GM19035 (cell line): Measurements from ENCODE around the gene CDC42EP5.
"Not testable (repeated sequence)": the region's sequence is repeated elsewhere in the genome, so short reads cannot be mapped to it uniquely, and the experiment has no call there.

ENCODE experiments used
- ATAC-seq: cut with Tn5 transposase; IDR thresholded peaks from one replicate; pipeline ENCODE4 v1.9.1; 2021; ENCODE audit not compliant: unreplicated experiment

CDC42EP5 gene

DNA sequence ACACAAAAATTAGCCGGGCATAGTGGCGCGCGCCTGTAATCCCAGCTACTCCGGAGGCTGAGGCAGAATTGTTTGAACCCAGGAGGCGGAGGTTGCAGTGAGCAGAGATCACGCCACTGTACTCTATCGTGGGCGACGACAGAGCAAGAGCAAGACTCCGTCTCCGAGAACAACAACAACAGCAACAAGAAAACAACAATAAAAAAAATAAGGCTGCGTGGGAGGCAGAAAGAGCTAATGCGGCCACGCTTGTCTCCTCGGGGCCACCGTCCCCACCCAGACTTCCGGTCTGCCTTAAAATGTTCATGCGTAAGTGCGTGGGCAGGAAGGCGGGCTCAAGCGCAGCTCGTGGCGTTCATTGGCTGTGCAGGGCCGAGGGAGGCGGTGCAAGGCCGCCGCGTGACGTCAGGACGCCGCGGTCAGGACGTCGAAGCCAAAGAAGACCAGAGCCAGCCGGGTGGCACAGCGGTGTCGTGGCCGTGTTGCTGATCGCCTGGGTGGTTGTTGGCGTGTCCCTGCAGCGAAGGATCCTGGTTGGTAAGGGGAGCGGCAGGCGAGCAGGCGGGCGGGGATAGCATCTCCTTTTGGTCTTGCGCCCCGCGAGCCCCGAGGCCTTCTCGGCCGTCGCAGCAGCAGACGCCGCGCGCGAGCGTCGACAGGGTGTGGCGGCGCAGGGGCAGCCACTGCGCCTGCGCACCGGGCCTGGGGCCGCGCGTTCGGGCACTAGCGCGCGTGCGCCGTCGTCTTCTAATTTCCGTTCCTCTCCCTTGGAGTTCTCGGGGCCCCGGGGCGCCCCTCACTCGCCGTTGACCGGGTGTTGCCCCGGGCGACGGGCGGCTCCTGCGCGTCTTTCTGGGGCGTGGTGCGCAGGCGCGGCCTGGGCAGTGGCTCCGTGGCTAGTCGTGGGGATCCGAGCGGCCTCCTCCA lies 24.1 kb downstream of the CDC42EP5 start, which contains the start of gene LENG8:
Gene LENG8 (plus strand): TSS at position 426 of the 927 bp plus-strand sequence. CDS start 2,146 bp downstream, outside the sequence.
- peak; percentile 91 for ATAC-seq

DNA sequence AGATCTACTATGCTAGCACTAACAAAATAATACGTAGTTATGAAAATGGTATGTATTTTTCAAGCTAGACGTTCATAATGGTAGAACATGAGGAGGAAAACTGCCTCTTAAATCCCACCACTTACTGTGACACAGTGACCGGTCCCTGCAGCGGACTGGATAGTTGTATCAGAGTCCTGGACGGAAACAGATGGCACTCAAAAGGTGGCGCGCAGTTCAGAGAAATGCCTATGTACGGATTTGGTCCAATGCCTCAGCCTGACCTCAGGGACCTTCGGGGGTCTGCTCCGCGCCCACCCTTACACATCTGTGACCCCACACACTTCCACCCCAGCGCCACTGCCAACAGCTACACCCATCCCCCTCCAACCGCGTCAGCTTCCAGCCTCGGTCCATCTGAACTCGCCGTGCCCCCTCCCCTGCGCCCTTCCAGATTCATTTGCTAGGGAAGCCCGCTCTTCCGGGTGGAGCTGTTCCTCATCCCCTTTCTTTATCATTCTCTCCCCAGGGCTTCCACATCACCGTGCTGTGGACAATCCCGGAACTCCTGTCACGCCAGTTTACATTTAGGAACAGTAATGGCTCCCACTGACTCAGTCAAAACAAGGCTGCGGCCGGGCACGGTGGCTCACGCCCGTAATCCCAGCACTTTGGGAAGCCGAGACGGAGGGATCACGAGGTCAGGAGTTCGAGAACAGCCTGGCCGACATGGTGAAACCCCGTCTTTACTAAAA lies 24.9 kb downstream of the CDC42EP5 start:
- no peak for ATAC-seq

DNA sequence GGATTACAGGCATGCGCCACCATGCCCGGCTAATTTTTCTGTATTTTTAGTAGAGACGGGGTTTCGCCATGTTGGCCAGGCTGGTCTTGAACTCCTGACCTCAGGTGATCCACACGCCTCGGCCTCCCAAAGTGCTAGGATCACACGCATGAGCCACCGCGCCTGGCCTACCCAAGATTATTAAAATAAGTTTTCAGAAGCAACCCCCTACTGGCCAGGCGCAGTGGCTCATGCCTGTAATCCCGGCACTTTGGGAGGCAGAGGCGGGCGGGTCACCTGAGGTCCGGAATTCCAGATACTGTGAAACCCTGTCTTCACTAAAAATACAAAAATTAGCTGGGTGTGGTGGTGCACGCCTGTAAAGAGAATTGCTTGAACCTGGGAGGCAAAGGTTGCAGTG lies 26.7 kb downstream of the CDC42EP5 start:
- not testable (repeated sequence) for ATAC-seq

DNA sequence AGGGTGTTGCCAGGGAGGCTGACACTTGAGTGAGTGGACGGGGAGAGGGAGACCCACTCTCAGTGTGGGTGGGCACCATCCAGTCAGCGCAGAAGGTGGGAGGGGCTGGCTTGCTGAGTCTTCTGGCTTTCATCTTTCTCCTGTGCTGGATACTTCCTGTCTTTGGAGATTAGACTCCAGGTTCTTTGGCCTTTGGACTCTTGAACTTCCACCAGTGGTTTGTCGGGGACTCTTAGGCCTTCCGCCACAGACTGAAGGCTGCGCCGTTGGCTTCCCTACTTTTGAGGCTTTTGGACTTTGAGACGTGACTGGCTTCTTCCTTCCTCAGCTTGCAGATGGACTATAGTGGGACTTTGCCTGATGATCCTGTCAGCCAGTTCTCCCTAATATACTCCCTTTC lies 28.4 kb downstream of the CDC42EP5 start:
- ATAC-seq = no peak

DNA sequence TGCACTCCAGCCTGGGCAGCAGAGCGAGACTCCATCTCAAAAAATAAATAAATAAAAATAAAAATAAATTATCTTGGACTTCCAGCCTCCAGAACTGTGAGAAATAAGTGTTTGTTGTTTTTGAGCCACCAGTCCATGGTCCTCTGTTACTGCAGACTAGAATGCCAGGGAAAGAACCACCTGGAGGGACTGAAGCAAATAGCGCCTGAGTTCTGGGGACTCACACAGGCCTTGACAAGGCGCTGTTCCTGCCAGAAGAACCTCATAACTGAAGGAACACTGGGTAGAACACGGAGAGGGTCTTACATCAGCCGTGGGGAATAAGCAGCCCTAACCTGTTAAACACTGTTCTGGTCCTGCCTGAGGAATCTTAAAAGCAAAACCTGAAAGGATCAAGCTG lies 32.5 kb downstream of the CDC42EP5 start:
- no peak for ATAC-seq

DNA sequence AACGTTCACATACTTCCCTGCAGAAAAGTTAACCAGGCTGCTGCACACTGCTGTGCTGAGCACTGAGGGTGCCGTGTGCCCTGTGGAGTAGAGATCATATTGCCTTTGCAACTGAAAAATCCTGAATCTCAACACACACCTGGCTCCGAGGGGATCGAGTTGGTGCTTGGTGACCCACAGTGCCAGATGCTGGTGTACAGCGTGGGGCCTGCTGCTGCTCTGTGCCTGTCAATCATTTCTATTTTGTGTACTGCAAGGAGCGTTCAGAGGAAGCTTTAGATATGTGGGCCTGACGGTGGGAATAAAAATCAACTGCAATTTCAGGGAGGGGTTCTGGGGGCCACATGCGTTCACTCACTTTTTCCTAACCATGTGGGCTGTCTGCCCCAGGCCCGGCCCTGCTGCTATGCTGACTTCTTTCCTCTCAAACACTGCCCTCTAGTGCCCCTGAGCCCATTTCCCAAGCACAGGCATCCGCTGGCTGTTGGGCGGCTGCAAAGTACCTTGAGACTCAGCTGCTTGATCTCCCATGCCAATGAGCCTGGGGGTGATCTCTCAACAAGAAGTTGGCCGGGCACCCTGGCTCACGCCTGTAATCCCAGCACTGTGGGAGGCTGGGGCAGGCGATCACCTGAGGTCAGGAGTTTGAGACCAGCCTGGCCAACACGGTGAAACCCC lies 33.8 kb downstream of the CDC42EP5 start:
- ATAC-seq = no peak

DNA sequence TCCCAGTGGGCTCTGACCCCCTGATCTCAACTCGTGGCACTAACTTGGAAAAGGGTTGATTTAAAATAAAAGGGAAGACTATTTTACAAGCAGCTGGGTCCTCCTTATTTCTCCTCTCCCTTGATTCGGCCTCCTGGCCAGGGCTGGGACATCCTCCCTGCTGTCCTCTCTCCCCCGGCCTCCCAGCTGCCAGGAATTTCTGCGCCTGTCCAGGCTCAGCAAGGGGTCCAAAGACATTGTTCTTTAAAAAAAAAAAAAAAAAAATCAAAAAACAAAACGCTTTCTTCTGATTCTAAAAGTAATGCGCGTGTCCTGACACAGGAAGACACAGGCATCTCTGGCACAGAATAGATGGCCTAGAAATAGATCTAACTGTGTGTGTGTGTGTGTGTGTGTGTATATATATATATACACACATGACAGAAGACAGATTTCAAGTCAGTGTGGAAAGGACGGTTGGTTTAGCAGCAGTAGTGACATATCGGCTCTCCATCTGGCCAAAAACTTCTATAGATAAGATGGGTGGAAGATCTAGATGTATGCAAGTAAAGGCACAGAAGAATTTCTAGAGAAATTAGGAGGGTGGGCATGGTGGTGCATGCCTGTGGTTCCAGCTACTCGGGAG lies 36.4 kb downstream of the CDC42EP5 start:
- no peak for ATAC-seq

DNA sequence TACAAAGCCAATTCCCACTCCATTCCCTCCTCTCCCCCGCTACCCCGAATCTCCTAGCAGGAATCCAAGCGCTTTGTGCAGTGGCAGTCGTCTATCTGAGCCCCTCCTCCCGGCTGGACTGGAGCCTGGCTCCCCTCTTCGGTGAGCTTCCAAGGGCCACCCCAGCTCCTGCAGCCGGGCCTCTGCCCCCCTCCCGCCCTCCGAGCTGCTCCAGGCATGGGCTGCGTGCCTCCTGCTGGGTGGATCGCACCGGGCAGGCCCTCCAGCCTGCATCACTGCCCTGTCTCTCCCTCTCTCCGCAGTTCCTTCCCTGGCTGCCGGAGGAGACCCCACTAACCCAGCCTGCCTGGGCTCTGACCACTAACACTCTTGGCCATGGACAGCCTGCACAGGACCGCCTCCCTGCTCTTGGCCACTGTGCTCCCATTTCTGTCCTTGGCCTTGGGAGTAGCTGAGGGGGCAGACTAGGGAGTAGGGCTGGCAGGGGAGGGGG lies 37.0 kb downstream of the CDC42EP5 start:
- ATAC-seq = no peak

DNA sequence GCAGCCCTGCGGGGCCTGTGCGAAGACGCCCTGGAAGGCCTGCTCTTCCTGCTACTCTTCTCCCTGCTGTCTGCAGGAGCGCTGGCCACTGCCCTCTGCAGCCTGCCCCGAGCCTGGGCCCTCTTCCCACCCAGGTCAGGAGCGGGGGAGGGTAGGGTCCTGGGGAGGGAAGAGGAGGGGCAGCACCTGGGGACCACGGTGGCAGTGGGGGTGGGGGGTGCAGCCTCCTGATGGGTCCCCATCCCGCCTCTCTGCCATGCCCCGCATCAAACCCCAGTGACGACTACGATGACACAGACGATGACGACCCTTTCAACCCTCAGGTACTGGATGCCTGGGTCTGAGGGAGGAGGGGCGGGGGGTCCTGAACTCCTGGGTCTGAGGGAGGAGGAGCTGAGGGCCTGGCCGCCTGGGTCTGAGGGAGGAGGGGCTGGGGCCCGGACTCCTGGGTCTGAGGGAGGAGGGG lies 37.5 kb downstream of the CDC42EP5 start:
- ATAC-seq = no peak

DNA sequence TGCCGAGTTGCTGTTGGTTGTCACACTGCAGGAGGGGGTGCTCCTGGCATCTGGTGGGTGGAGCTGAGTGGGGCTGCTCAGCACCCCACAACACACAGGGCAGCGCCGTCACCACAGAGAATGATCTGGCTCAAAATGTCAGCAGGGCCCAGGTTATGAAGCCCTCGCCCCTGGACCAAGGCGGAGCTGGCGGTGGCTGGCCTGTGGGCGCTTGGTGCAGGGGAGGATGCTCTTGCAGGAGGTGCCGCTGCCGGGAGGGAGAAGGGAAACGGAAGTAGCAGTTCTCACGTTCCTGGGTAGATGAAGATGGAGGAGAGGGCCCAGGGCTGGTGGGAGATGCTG lies 38.3 kb downstream of the CDC42EP5 start:
- no peak for ATAC-seq

DNA sequence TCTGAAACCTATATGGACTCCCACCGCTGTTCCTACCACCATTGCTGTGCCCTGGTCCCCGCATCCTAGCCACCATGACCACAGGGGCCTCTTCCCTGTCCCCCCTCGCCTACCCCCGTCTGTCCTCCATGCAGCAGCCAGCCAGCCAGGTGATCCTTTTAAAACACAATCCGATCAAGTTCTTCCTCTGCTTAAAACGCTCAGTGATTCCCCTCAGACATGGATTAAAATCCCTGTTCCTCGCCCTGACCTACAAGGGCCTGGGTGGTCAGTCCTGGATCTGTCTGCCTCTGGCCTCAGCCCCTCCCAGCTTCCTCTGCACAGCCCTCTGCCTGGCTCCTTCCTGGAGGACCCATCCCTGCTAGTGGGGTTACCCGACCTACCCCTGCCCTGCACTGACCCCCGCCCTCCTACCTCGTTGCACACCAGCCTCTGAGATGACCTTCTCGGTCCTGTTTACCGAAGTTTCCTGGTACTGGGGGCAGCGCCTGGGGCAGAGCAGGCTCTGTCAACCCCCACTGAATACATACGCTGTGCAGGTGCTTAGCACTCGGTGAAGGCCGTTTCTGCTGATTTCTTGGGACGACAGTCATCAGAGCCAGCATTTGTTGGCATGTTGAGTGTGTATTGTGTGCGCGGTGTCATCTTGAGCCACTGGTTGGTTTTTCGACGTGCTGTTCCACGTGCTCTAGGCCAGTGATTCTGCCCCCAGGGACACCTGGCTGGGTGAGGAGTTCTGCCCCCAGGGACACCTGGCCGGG lies 38.8 kb downstream of the CDC42EP5 start:
- no peak for ATAC-seq

DNA sequence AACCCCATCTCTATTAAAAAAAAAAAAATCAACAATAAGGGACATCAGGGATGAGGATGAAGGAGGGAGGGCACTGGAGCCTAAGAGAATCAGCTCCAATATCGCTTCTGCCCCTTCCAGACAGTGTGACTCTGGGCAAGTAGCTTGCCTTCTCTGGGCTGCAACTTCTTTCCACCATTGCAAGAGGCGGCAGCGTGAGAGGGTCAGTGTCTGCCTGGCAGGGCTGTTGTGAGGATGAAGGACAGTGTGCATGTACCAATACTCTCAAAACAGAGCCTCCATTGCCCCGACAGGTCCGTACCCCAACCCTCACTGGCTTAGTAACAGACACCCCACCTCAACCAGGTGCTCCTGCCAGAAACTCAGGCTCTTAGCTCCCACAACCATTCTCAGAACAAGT lies 39.4 kb downstream of the CDC42EP5 start:
- ATAC-seq = no peak

DNA sequence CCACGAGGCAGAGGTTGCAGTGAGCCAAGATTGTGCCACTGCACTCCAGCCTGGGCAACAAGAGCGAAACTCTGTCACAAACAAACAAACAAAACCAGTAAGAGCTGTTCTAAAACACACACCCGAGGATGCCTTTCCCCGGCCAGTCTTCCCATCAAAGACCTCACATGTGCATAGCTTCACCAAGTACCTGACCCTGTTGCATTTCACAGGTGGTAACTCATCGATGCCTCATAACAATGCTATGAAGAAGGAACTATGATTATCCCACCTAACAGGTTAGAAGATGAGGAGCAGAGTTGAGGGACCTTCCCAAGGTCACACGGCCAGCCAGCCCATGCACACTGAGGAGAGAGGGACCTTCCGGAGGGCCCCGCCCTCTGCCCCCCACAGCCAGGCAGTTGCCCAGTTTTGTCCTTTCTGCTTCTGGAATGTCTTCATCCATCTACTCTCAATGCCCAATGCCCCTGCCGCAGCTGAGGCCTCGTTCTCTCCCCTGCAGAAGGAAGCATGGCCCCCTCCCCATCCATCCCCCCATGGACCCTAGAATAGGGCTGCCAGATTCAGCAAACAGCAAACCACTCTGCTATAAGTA lies 40.9 kb downstream of the CDC42EP5 start:
- no peak for ATAC-seq

DNA sequence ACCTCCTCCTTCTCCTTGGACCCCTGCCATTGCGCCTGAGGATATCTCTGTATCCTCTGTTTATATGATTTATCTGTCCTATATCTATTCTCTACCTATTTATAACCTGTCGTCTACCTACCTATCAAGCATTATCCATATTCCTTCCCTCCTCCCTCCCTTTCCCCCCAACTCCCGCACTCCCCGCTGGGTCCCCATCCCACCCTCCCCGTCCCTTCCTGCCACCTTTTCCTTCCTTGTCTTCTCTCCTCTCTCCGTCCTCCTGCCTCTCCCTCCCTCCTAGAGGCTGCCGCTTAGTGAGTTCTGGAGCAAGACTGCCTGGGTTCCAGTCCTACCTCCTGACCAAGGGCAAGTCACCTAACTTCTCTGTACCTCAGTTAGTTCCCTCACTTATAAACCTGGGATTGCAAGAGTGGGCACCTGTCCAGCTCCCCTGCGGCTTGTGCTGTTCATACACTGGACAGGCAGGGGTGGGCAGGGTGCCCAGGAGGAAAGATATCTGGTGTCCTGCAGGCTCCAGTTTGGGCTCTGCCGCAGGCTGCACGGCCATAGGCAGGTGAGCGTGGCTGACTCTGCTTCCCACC lies 41.7 kb downstream of the CDC42EP5 start:
- no peak for ATAC-seq

DNA sequence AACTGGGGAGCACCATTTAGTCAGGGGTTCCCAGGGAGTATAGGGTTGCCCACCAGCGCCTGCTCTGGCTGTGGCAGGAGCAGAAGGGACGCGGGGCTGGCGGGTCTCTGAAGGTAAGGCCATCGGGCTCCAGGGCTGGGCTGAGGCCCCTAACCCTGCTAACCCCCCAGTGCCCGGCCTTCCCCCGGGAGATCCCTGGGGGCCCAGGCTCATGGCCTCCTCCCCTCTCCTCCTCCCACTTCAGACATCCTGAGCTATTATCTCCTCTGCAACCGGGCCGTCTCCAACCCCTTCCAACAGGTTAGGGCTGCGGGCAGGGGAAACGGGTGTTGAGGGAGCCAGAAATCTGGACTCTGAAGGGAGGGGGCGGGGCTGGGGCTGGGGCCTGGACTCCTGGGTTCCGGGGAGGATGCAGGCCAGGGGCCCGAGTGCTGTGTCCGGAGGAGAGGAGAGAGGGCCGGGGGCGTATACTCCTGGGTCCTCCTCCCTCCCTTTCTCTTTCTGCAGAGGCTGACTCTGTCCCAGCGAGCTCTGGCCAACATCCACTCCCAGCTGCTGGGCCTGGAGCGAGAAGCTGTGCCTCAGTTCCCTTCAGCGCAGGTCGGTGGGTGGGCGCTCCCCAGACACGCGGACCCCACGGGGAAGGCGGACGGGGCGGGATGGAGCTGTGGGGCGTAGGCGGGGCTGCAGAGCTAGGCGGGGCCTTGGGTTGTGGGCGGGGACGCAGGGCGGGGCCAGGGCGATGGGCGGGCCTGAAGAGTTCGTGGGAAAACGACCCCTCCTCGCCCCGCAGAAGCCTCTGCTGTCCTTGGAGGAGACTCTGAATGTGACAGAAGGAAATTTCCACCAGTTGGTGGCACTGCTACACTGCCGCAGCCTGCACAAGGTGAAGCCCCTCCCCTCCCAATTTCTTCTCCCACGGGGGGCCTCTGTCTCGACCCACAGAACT lies 42.5 kb downstream of the CDC42EP5 start:
- no peak for ATAC-seq

DNA sequence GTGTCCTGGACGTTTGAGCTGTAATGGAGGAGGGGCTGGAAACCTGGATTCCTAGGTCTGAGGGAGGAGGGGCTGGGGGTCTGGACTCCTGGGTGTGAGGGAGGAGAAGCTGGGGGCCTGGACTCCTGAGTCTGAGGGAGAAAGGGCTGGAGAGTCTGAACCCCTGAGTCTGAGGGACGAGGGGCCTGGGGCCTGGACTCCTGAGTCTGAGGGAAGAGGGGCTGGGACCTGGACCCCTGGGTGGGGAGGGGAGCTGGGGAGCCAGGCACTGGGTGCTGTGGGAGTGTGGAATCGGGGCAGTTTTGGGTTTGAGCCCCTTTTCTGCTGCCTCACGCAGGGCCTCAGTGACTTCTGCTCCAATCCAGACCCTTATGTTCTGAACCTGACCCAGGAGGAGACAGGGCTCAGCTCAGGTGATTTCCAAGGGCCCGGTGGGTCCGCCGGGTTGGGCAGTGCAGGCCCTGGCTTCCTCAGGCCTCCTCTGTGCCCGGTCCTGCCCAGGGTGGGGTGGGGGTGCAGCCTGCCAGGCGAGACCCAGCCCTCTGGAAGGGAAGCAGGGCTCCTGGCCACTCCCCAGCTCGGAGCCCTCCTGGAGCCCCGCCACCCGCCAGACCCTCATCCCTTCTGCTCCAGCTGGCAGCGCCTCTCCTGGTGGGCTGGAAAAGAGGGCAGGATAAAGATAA lies 43.4 kb downstream of the CDC42EP5 start:
- no peak for ATAC-seq

DNA sequence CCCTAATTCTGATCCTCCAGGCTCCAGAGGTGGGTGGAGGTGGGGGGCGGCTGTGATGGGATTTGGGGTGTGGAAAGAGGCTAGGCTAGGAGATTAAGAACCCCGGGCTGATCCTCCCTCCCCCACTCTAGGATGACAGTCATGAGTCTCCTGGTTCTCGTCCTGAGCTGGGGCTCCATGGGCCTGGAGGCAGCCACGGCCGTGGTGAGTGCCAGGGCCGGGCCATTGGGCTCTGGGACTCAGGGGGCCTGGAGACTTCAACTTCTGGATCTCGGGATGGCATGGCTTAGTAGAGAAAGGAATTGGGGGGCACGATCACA lies 44.0 kb downstream of the CDC42EP5 start:
- no peak for ATAC-seq
